Common myeloid progenitor, CD34-positive (primary cell): Measurements from ENCODE around the gene DAGLB.
"Not testable (repeated sequence)": the region's sequence is repeated elsewhere in the genome, so short reads cannot be mapped to it uniquely, and the experiment has no call there.

Experiments
- CTCF ChIA-PET: fragments of 350-600 bp; sonication (Branson Sonifier 250); formaldehyde crosslinking; loops from one replicate; lab custom pipeline; 2021; ENCODE audit warnings: antibody characterized with exemption; lab: Charles Lee
- POLR2A ChIA-PET: fragments of 350-600 bp; sonication (Branson Sonifier 250); formaldehyde crosslinking; loops from one replicate; lab custom pipeline; 2021; ENCODE audit warnings: antibody characterized with exemption; lab: Charles Lee
- DNase-seq, 3 donors: peaks; one replicate each; pipeline versions ENCODE4 v3.0.0 to v3.0.0-alpha.2; 2013
- H3K27ac ChIP-seq, 2 experiments: 1 replicate in 1 of 2; 2 replicates in 1 of 2; pipeline ENCODE4 v1.7.0; 2013; ENCODE audit warnings: inconsistent platforms in 2 of 2, low read length in 2 of 2, mild to moderate bottlenecking in 2 of 2, low read depth in 1 of 2, moderate library complexity in 1 of 2; ENCODE audit not compliant: severe bottlenecking in 2 of 2, insufficient read depth in 1 of 2, poor library complexity in 1 of 2
- H3K27me3 ChIP-seq, 5 experiments: replicated peaks in 2 of 5; 1 replicate in 3 of 5; 2 replicates in 2 of 5; pipeline versions ENCODE4 v1.6.1 to v1.7.0; 2013; ENCODE audit warnings: low read length in 4 of 5, mild to moderate bottlenecking in 2 of 5, moderate library complexity in 2 of 5, inconsistent platforms in 1 of 5; ENCODE audit not compliant: insufficient read depth in 5 of 5, control insufficient read depth in 4 of 5
- H3K36me3 ChIP-seq, 4 experiments: 1 replicate in 2 of 4; 2 replicates in 2 of 4; pipeline versions ENCODE4 v1.6.1 to v1.7.0; 2013; ENCODE audit warnings: low read length in 3 of 4, control low read depth in 1 of 4, mild to moderate bottlenecking in 1 of 4; ENCODE audit not compliant: control insufficient read depth in 4 of 4, insufficient read depth in 4 of 4
- H3K4me1 ChIP-seq, 4 experiments: 1 replicate in 3 of 4; 2 replicates in 1 of 4; pipeline versions ENCODE4 v1.6.1 to v1.7.1; 2013; ENCODE audit warnings: low read length in 3 of 4, mild to moderate bottlenecking in 3 of 4, control low read depth in 1 of 4, inconsistent platforms in 1 of 4, moderate library complexity in 1 of 4; ENCODE audit not compliant: control insufficient read depth in 4 of 4, insufficient read depth in 4 of 4; ENCODE audit errors: control extremely low read depth in 1 of 4
- H3K4me3 ChIP-seq, 7 experiments: 1 replicate in 4 of 7; 2 replicates in 3 of 7; pipeline versions ENCODE4 v1.5.1 to v1.7.0; 2013; ENCODE audit warnings: mild to moderate bottlenecking in 7 of 7, low read length in 6 of 7, moderate library complexity in 6 of 7, inconsistent platforms in 2 of 7, low read depth in 2 of 7, control low read depth in 1 of 7; ENCODE audit not compliant: insufficient read depth in 4 of 7, control insufficient read depth in 1 of 7; ENCODE audit errors: extremely low read depth in 1 of 7
- H3K9me3 ChIP-seq, 5 experiments: 1 replicate in 4 of 5; 2 replicates in 1 of 5; pipeline versions ENCODE4 v1.6.1 to v1.7.1; 2013; ENCODE audit warnings: low read length in 4 of 5, mild to moderate bottlenecking in 2 of 5, inconsistent platforms in 1 of 5, low read depth in 1 of 5, moderate library complexity in 1 of 5; ENCODE audit not compliant: control insufficient read depth in 4 of 5, insufficient read depth in 2 of 5; ENCODE audit errors: control extremely low read depth in 1 of 5
- WGBS: methylation state at CpG from one replicate; pipeline ENCODE4 v1.1.5; 2013; ENCODE audit not compliant: insufficient coverage; 5-methylcytosine and 5-hydroxymethylcytosine counted together

DAGLB gene

GRCh38 chr7:6463609-6464008 lies 15.9 kb upstream of the DAGLB start:
- WGBS: 100% methylated on average over 1 of the region's 5 CpGs
- H3K27me3 ChIP-seq, H3K4me3 ChIP-seq, H3K4me1 ChIP-seq, DNase-seq, H3K9me3 ChIP-seq: not testable (repeated sequence)
- CTCF ChIA-PET: interaction anchor here (0.7 to 1.6 kb wide), 5 partner anchors 9 to 341 kb away, joined by 3 to 7 read pairs (median 3); no protein-coding TSS in a partner anchor
- peaks cover 16 to 64% (median 48%) of the 10 kb centered on the region in 4 experiments for H3K36me3 ChIP-seq
- POLR2A ChIA-PET: interaction anchor here (0.6 kb wide), 1 partner anchor 756 kb away, joined by 3 read pairs; no protein-coding TSS in a partner anchor
- H3K27ac ChIP-seq: peak overlapping the region in 1 of 2 experiments; percentile 9

GRCh38 chr7:6461946-6462550 lies 14.3 kb upstream of the DAGLB start:
- Histone ChIP-seq H3K4me1 (no peaks in the 10 kb centered on the region), H3K27ac (no peak overlapping the region), H3K36me3 (peaks cover 15 to 52% (median 38%) of the 10 kb centered on the region in 4 experiments), H3K27me3 (no peaks in the 10 kb centered on the region), H3K9me3 (peaks cover 0 to 5% (median 1%) of the 10 kb centered on the region in 5 experiments), H3K4me3 (no peak overlapping the region)
- POLR2A ChIA-PET: no interaction called here
- WGBS: 100% methylated on average over 1 of the region's 4 CpGs
- DNase-seq: no peak
- CTCF ChIA-PET: no interaction called here

- H3K9me3 ChIP-seq: no peaks in the 10 kb centered on the region
- H3K36me3 ChIP-seq: peaks cover 10 to 45% (median 28%) of the 10 kb centered on the region in 4 experiments
- H3K4me3 ChIP-seq: no peak overlapping the region
- no peak for DNase-seq
- H3K27me3 ChIP-seq: no peaks in the 10 kb centered on the region
- CTCF ChIA-PET: no interaction called here
- POLR2A ChIA-PET: no interaction called here
- no peaks in the 10 kb centered on the region for H3K4me1 ChIP-seq
- H3K27ac ChIP-seq: no peak overlapping the region
- 97% methylated on average over 10 of the region's 11 CpGs for WGBS
These were observed 13.3 kb upstream of the DAGLB start for GRCh38 chr7:6460990-6461584.

GRCh38 chr7:6460303-6460702 lies 12.5 kb upstream of the DAGLB start:
- WGBS: 100% methylated on average over 3 of the region's 6 CpGs
- no peak for DNase-seq
- no peaks in the 10 kb centered on the region for H3K4me1 ChIP-seq
- no peaks in the 10 kb centered on the region for H3K9me3 ChIP-seq
- H3K27me3 ChIP-seq: no peaks in the 10 kb centered on the region
- H3K27ac ChIP-seq: no peak overlapping the region
- POLR2A ChIA-PET: no interaction called here
- CTCF ChIA-PET: no interaction called here
- H3K4me3 ChIP-seq: no peak overlapping the region
- H3K36me3 ChIP-seq: peaks cover 5 to 37% (median 22%) of the 10 kb centered on the region in 4 experiments

GRCh38 chr7:6458676-6459075 lies 10.9 kb upstream of the DAGLB start:
- H3K9me3 ChIP-seq, H3K4me1 ChIP-seq, POLR2A ChIA-PET, DNase-seq, H3K27me3 ChIP-seq, H3K27ac ChIP-seq, H3K4me3 ChIP-seq: not testable (repeated sequence)
- CTCF ChIA-PET: interaction anchor here (1.1 kb wide), 1 partner anchor 18 kb away, joined by 3 read pairs; no protein-coding TSS in a partner anchor
- H3K36me3 ChIP-seq: peaks cover 5 to 32% (median 20%) of the 10 kb centered on the region in 4 experiments
- 100% methylated on average over 2 of the region's 3 CpGs for WGBS

GRCh38 chr7:6453734-6454133 lies 6.0 kb upstream of the DAGLB start:
- DNase-seq: no peak
- H3K9me3 ChIP-seq: no peaks in the 10 kb centered on the region
- H3K4me3 ChIP-seq: no peak overlapping the region
- H3K36me3 ChIP-seq: no peaks in the 10 kb centered on the region
- CTCF ChIA-PET: no interaction called here
- no CpG with 5 or more reads among the region's 4 CpGs for WGBS
- POLR2A ChIA-PET: no interaction called here
- no peak overlapping the region for H3K27ac ChIP-seq
- peaks cover 2 to 7% (median 2%) of the 10 kb centered on the region in 4 experiments for H3K4me1 ChIP-seq
- H3K27me3 ChIP-seq: no peaks in the 10 kb centered on the region

GRCh38 chr7:6451224-6451705 lies 3.5 kb upstream of the DAGLB start:
- WGBS: 81% methylated on average over 4 of the region's 6 CpGs
- POLR2A ChIA-PET: no interaction called here
- Histone ChIP-seq H3K4me3 (no peak overlapping the region), H3K27ac (no peak overlapping the region), H3K36me3 (no peaks in the 10 kb centered on the region), H3K9me3 (no peaks in the 10 kb centered on the region), H3K4me1 (peaks cover 5 to 22% (median 13%) of the 10 kb centered on the region in 4 experiments), H3K27me3 (no peaks in the 10 kb centered on the region)
- CTCF ChIA-PET: interaction anchor here (1.2 kb wide), 1 partner anchor 29 kb away, joined by 3 read pairs; no protein-coding TSS in a partner anchor
- peak; percentile 64 to 86 (median 75) for DNase-seq
